ENCODE results near the gene SLC26A5. TPM values are rescaled to one million over a fixed set of nuclear protein-coding genes. Genes with fewer than 3 reads are reported as not detected.
A peak's percentile ranks its signal among the peaks of the same experiment; 100 is the strongest.

The SLC26A5 gene
- polyA plus RNA-seq, 2 donors: 0.01 to 0.06 TPM

DNA sequence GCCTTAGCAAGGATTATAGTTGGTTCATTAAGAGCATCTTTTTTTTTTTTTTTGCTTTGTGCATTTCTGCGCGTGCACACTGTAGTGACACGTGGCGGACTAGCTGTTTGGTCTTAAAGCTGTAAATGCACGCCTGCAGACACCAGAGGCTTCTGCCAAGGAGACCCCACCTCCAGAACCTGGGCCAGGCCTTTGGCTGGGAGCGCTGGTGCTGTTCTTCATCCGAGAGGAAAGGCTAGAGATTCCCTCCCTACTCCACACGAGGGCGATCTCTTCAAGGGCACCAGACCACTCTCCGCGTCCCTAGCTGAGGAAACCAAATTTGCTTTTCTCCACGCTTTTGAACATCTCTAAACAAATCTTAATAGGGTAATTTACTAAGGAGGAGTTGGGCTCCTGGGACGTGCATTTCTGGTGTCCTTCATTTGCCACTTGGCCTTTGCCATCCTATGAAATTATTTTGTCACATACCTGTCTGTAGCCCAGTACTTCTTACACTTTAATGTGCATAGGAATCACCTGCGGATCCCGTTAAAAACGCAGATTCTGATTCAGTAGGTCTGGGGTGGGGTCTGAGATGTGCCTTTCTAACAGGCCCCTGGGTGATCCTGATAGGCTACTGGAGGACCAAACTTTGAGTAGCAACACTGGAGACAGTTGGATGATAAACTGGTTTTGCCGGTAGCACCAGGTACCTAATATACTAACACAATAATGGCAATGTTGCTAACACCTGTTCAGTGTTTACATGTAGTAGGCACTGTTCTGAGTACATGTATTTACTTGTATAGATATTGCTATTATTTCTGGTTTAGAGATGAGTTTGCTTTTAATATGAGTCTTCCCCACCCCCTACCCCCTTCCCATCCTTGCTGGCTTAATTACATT, 1.3 kb upstream of the SLC26A5 start:
- no peaks in the 10 kb centered on the region for H3K36me3 ChIP-seq (ENCODE audit: control insufficient read depth in 2 of 2, insufficient read depth in 2 of 2, low read length in 1 of 2)
- H3K27ac ChIP-seq (ENCODE audit: low read depth in 2 of 2, low read length in 1 of 2): no peak overlapping the region
- no peak overlapping the region for H3K4me3 ChIP-seq (ENCODE audit: low read depth in 1 of 2, low read length in 2 of 2)
- 11 to 15% methylated on average over 17 of the region's 17 CpGs for WGBS, 2 donors
- peaks cover 0 to 2% of the 10 kb centered on the region in 2 donors for H3K9me3 ChIP-seq (ENCODE audit: control insufficient read depth in 2 of 2, insufficient read depth in 1 of 2, low read depth in 1 of 2, low read length in 1 of 2)
- peaks cover 0 to 15% of the 10 kb centered on the region in 2 donors for H3K27me3 ChIP-seq (ENCODE audit: control insufficient read depth in 1 of 2, insufficient read depth in 2 of 2, low read length in 2 of 2)
- H3K4me1 ChIP-seq (ENCODE audit: control insufficient read depth in 2 of 2, insufficient read depth in 2 of 2, low read length in 1 of 2): peaks cover 7 to 10% of the 10 kb centered on the region in 2 donors

- H3K36me3 ChIP-seq (ENCODE audit: control insufficient read depth in 2 of 2, insufficient read depth in 2 of 2, low read length in 1 of 2): no peaks in the 10 kb centered on the region
- H3K4me3 ChIP-seq (ENCODE audit: low read depth in 1 of 2, low read length in 2 of 2): peak overlapping the region; percentile 11 to 34
- H3K9me3 ChIP-seq (ENCODE audit: control insufficient read depth in 2 of 2, insufficient read depth in 1 of 2, low read depth in 1 of 2, low read length in 1 of 2): peaks cover 0 to 2% of the 10 kb centered on the region in 2 donors
- H3K27me3 ChIP-seq (ENCODE audit: control insufficient read depth in 1 of 2, insufficient read depth in 2 of 2, low read length in 2 of 2): peaks cover 4 to 15% of the 10 kb centered on the region in 2 donors
- no peak overlapping the region for H3K27ac ChIP-seq (ENCODE audit: low read depth in 2 of 2, low read length in 1 of 2)
- H3K4me1 ChIP-seq (ENCODE audit: control insufficient read depth in 2 of 2, insufficient read depth in 2 of 2, low read length in 1 of 2): peaks cover 7 to 10% of the 10 kb centered on the region in 2 donors
- 9 to 10% methylated on average over 48 of the region's 48 CpGs for WGBS, 2 donors
These were observed 569 bp downstream of the SLC26A5 start for GRCh38 chr7:103445228-103446048.

GRCh38 chr7:103439661-103440060, 6.3 kb downstream of the SLC26A5 start:
- Histone ChIP-seq H3K27me3 (ENCODE audit: control insufficient read depth in 1 of 2, insufficient read depth in 2 of 2, low read length in 2 of 2) (peaks cover 4% of the 10 kb centered on the region in 2 donors), H3K9me3 (ENCODE audit: control insufficient read depth in 2 of 2, insufficient read depth in 1 of 2, low read depth in 1 of 2, low read length in 1 of 2) (no peaks in the 10 kb centered on the region), H3K4me3 (ENCODE audit: low read depth in 1 of 2, low read length in 2 of 2) (no peak overlapping the region), H3K36me3 (ENCODE audit: control insufficient read depth in 2 of 2, insufficient read depth in 2 of 2, low read length in 1 of 2) (no peaks in the 10 kb centered on the region), H3K4me1 (ENCODE audit: control insufficient read depth in 2 of 2, insufficient read depth in 2 of 2, low read length in 1 of 2) (no peaks in the 10 kb centered on the region), H3K27ac (ENCODE audit: low read depth in 2 of 2, low read length in 1 of 2) (no peak overlapping the region)
- 93 to 95% methylated on average over 8 of the region's 8 CpGs for WGBS, 2 donors

GRCh38 chr7:103437623-103438022, 8.4 kb downstream of the SLC26A5 start:
- Histone ChIP-seq H3K4me1 (ENCODE audit: control insufficient read depth in 2 of 2, insufficient read depth in 2 of 2, low read length in 1 of 2) (no peaks in the 10 kb centered on the region), H3K27me3 (ENCODE audit: control insufficient read depth in 1 of 2, insufficient read depth in 2 of 2, low read length in 2 of 2) (peaks cover 1 to 4% of the 10 kb centered on the region in 2 donors), H3K27ac (ENCODE audit: low read depth in 2 of 2, low read length in 1 of 2) (no peak overlapping the region), H3K36me3 (ENCODE audit: control insufficient read depth in 2 of 2, insufficient read depth in 2 of 2, low read length in 1 of 2) (no peaks in the 10 kb centered on the region), H3K4me3 (ENCODE audit: low read depth in 1 of 2, low read length in 2 of 2) (no peak overlapping the region), H3K9me3 (ENCODE audit: control insufficient read depth in 2 of 2, insufficient read depth in 1 of 2, low read depth in 1 of 2, low read length in 1 of 2) (no peaks in the 10 kb centered on the region)
- 74 to 78% methylated on average over 1 of the region's 1 CpG for WGBS, 2 donors

DNA sequence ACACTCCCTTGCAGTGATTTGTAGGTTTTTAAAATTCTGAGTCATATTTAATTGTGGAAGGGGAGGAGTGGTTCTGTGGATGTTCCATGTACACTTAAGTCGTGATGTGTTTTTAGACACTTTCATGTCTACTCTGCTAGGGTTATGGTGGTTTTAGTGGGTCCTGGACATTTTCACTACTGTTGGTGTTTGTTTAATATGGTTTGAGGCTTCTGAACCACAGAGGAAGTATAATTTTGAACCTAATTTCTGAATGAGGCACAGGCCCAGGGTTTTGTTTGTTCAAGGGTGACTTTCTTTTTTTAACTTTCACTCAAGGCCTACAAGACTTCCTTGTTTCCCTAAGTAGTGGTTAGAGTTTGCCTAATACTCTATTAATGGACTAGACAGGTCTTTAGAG, 13.3 kb downstream of the SLC26A5 start:
- no peaks in the 10 kb centered on the region for H3K9me3 ChIP-seq (ENCODE audit: control insufficient read depth in 2 of 2, insufficient read depth in 1 of 2, low read depth in 1 of 2, low read length in 1 of 2)
- no peaks in the 10 kb centered on the region for H3K27me3 ChIP-seq (ENCODE audit: control insufficient read depth in 1 of 2, insufficient read depth in 2 of 2, low read length in 2 of 2)
- H3K4me3 ChIP-seq (ENCODE audit: low read depth in 1 of 2, low read length in 2 of 2): no peak overlapping the region
- 36 to 55% methylated on average over 1 of the region's 1 CpG for WGBS, 2 donors
- H3K36me3 ChIP-seq (ENCODE audit: control insufficient read depth in 2 of 2, insufficient read depth in 2 of 2, low read length in 1 of 2): no peaks in the 10 kb centered on the region
- H3K27ac ChIP-seq (ENCODE audit: low read depth in 2 of 2, low read length in 1 of 2): no peak overlapping the region
- no peaks in the 10 kb centered on the region for H3K4me1 ChIP-seq (ENCODE audit: control insufficient read depth in 2 of 2, insufficient read depth in 2 of 2, low read length in 1 of 2)

GRCh38 chr7:103425177-103425576, 20.8 kb downstream of the SLC26A5 start:
- Histone ChIP-seq H3K4me3 (ENCODE audit: low read depth in 1 of 2, low read length in 2 of 2) (no peak overlapping the region), H3K9me3 (ENCODE audit: control insufficient read depth in 2 of 2, insufficient read depth in 1 of 2, low read depth in 1 of 2, low read length in 1 of 2) (no peaks in the 10 kb centered on the region), H3K27ac (ENCODE audit: low read depth in 2 of 2, low read length in 1 of 2) (no peak overlapping the region), H3K4me1 (ENCODE audit: control insufficient read depth in 2 of 2, insufficient read depth in 2 of 2, low read length in 1 of 2) (no peaks in the 10 kb centered on the region), H3K27me3 (ENCODE audit: control insufficient read depth in 1 of 2, insufficient read depth in 2 of 2, low read length in 2 of 2) (no peaks in the 10 kb centered on the region), H3K36me3 (ENCODE audit: control insufficient read depth in 2 of 2, insufficient read depth in 2 of 2, low read length in 1 of 2) (no peaks in the 10 kb centered on the region)
- 43 to 61% methylated on average over 1 of the region's 1 CpG for WGBS, 2 donors

- no peaks in the 10 kb centered on the region for H3K9me3 ChIP-seq (ENCODE audit: control insufficient read depth in 2 of 2, insufficient read depth in 1 of 2, low read depth in 1 of 2, low read length in 1 of 2)
- H3K27ac ChIP-seq (ENCODE audit: low read depth in 2 of 2, low read length in 1 of 2): no peak overlapping the region
- no peaks in the 10 kb centered on the region for H3K36me3 ChIP-seq (ENCODE audit: control insufficient read depth in 2 of 2, insufficient read depth in 2 of 2, low read length in 1 of 2)
- H3K27me3 ChIP-seq (ENCODE audit: control insufficient read depth in 1 of 2, insufficient read depth in 2 of 2, low read length in 2 of 2): no peaks in the 10 kb centered on the region
- 68 to 73% methylated on average over 3 of the region's 3 CpGs for WGBS, 2 donors
- H3K4me1 ChIP-seq (ENCODE audit: control insufficient read depth in 2 of 2, insufficient read depth in 2 of 2, low read length in 1 of 2): no peaks in the 10 kb centered on the region
- no peak overlapping the region for H3K4me3 ChIP-seq (ENCODE audit: low read depth in 1 of 2, low read length in 2 of 2)
These were observed 22.4 kb downstream of the SLC26A5 start for GRCh38 chr7:103423467-103424179.

DNA sequence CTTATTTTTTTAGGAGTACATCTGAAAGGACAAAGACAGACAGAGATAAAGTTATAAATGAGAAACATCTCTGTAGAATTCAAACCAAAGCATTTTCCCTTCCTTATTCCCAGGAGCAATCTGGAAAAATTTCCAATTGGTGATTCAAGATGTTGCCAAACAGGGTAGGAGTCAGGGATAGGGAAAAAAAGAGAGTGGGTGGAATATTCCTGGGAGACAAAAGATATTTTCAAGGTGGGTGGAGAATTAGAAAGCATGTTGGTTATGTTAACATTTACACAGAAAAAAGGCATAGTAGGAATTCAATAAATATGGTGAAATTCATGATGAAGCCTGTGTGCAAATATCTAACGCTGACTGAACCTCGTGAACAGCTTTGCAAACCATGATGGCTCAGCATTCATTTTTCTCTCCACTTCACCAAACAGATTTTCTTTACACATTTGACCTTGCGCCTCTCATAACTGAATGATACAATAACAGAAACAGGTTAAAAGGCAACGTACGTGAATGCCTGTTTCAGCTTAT, 25.1 kb downstream of the SLC26A5 start:
- H3K27ac ChIP-seq (ENCODE audit: low read depth in 2 of 2, low read length in 1 of 2): no peak overlapping the region
- WGBS, 2 donors: 73 to 81% methylated on average over 5 of the region's 5 CpGs
- no peaks in the 10 kb centered on the region for H3K4me1 ChIP-seq (ENCODE audit: control insufficient read depth in 2 of 2, insufficient read depth in 2 of 2, low read length in 1 of 2)
- H3K36me3 ChIP-seq (ENCODE audit: control insufficient read depth in 2 of 2, insufficient read depth in 2 of 2, low read length in 1 of 2): no peaks in the 10 kb centered on the region
- H3K9me3 ChIP-seq (ENCODE audit: control insufficient read depth in 2 of 2, insufficient read depth in 1 of 2, low read depth in 1 of 2, low read length in 1 of 2): no peaks in the 10 kb centered on the region
- H3K4me3 ChIP-seq (ENCODE audit: low read depth in 1 of 2, low read length in 2 of 2): no peak overlapping the region
- H3K27me3 ChIP-seq (ENCODE audit: control insufficient read depth in 1 of 2, insufficient read depth in 2 of 2, low read length in 2 of 2): no peaks in the 10 kb centered on the region

DNA sequence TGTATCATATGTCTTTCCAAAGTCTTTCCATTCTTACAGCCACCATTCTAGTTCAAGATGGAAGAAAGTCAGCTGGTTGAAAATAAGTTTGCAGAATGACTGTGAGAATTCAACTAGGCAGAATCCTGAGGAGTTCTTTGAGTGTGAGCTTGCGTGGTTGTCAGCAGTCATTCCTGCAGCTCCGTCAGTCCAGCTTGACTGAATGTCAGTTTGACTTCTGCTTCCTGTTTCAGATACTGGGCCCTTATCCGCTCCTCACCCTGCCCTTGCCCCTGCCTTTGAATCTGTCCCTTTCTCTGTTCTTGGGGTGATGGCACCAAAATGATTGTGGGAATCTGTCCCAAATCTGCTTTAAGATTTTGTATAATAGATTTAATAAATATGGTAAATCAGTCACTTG, 27.8 kb downstream of the SLC26A5 start:
- H3K4me1 ChIP-seq (ENCODE audit: control insufficient read depth in 2 of 2, insufficient read depth in 2 of 2, low read length in 1 of 2): no peaks in the 10 kb centered on the region
- H3K4me3 ChIP-seq (ENCODE audit: low read depth in 1 of 2, low read length in 2 of 2): no peak overlapping the region
- no peaks in the 10 kb centered on the region for H3K36me3 ChIP-seq (ENCODE audit: control insufficient read depth in 2 of 2, insufficient read depth in 2 of 2, low read length in 1 of 2)
- H3K27me3 ChIP-seq (ENCODE audit: control insufficient read depth in 1 of 2, insufficient read depth in 2 of 2, low read length in 2 of 2): no peaks in the 10 kb centered on the region
- H3K27ac ChIP-seq (ENCODE audit: low read depth in 2 of 2, low read length in 1 of 2): no peak overlapping the region
- WGBS, 2 donors: 81 to 83% methylated on average over 3 of the region's 3 CpGs
- no peaks in the 10 kb centered on the region for H3K9me3 ChIP-seq (ENCODE audit: control insufficient read depth in 2 of 2, insufficient read depth in 1 of 2, low read depth in 1 of 2, low read length in 1 of 2)

Measured in esophagus (tissue), 2 donors.